Esophagus muscularis mucosa (tissue), 4 donors: ENCODE data around the gene ADAMTS17. TPM values are rescaled to one million over a fixed set of nuclear protein-coding genes. Genes with fewer than 3 reads are reported as not detected.

ENCODE experiments used
- DNase-seq: peaks from one replicate; pipeline ENCODE4 v3.0.0-alpha.2; 2017; ENCODE audit errors: extremely low spot score
- H3K27ac ChIP-seq, 4 donors: fragments of 200-600 bp; sonication (generic); replicated peaks in 1 of 4; 1 replicate in 3 of 4; 2 replicates in 1 of 4; pipeline ENCODE4 v1.5.1; 2016 to 2019; ENCODE audit warnings: mild to moderate bottlenecking in 1 of 4
- H3K27me3 ChIP-seq, 4 donors: fragments of 200-600 bp; sonication (generic); one replicate each; pipeline versions ENCODE4 v1.5.1 to v1.6.0; 2016 to 2019
- H3K36me3 ChIP-seq, 4 donors: fragments of 200-600 bp; sonication (generic); one replicate each; pipeline ENCODE4 v1.5.1; 2016 to 2019
- H3K4me1 ChIP-seq, 4 donors: fragments of 200-600 bp; sonication (generic); one replicate each; pipeline ENCODE4 v1.5.1; 2016 to 2019
- H3K4me3 ChIP-seq, 4 donors: fragments of 200-600 bp; sonication (generic); 1 replicate in 2 of 4; 2 replicates in 2 of 4; pipeline ENCODE4 v1.5.1; 2016 to 2019; ENCODE audit warnings: mild to moderate bottlenecking in 4 of 4, moderate library complexity in 1 of 4
- H3K9me3 ChIP-seq, 4 donors: fragments of 200-600 bp; sonication (generic); 1 replicate in 3 of 4; 2 replicates in 1 of 4; pipeline ENCODE4 v1.5.1; 2016 to 2019
- CTCF ChIP-seq, 3 experiments: fragments of 200-600 bp in 2 of 3; fragments of 450-650 bp in 1 of 3; sonication (generic) in 2 of 3; IDR thresholded peaks; one replicate each; pipeline ENCODE4 v1.5.1; 2017 to 2019; ENCODE audit warnings: antibody characterized with exemption in 3 of 3, mild to moderate bottlenecking in 2 of 3, moderate library complexity in 1 of 3
- EP300 ChIP-seq: sonication (generic); formaldehyde crosslinking; IDR thresholded peaks from one replicate; pipeline ENCODE4 v1.6.1; 2017; ENCODE audit warnings: antibody characterized with exemption
- POLR2A ChIP-seq: fragments of 450-650 bp; IDR thresholded peaks from one replicate; pipeline ENCODE4 v1.6.1; 2017; ENCODE audit warnings: antibody characterized with exemption, moderate library complexity, mild to moderate bottlenecking, low read depth
- POLR2AphosphoS5 ChIP-seq, 2 donors: sonication (generic); formaldehyde crosslinking; IDR thresholded peaks; one replicate each; pipeline ENCODE4 v1.6.1; 2017; ENCODE audit warnings: antibody characterized with exemption in 2 of 2
- WGBS: methylation state at CpG from one replicate; pipeline ENCODE4 v1.1.5; 2018; 5-methylcytosine and 5-hydroxymethylcytosine counted together
- intact Hi-C: fragments of 100-400 bp; cut with DNase I; formaldehyde crosslinking; loops from one replicate; pipeline ENCODE4 v1.15.1; 2023
- total RNA-seq, 4 donors: library from RNA; depleted of rRNA; stranded (reverse); fragments of >200 nt; gene quantifications; one replicate each; pipeline versions ENCODE4 v1.1.0 to v1.2.1, GENCODE V29; 2016

Gene ADAMTS17
- total RNA-seq, 4 donors from 2014 or later = 5.3 to 12.0 (median 6.6) TPM

GRCh38 chr15:100333236-100333635 is 8.5 kb downstream of the ADAMTS17 start:
- Histone ChIP-seq H3K27me3 (no peaks in the 10 kb centered on the region), H3K4me1 (peaks cover 0 to 11% (median 5%) of the 10 kb centered on the region in 4 donors), H3K4me3 (no peak overlapping the region), H3K27ac (no peak overlapping the region), H3K9me3 (no peaks in the 10 kb centered on the region), H3K36me3 (peaks cover 0 to 5% (median 1%) of the 10 kb centered on the region in 4 donors)
- intact Hi-C loops = loop anchor here (10.0 kb wide), 1 partner anchor 128 kb away; no protein-coding TSS in a partner anchor
- TF ChIP-seq EP300 = no peak
- TF ChIP-seq POLR2A = no peak
- TF ChIP-seq POLR2AphosphoS5 (IDR thresholded peaks at IDR 0.05) = no peak
- no peak for TF ChIP-seq CTCF (IDR thresholded peaks at IDR 0.05)
- peak; percentile 80 for DNase-seq
- 89% methylated on average over 7 of the region's 7 CpGs for WGBS

GRCh38 chr15:100332721-100333120 is 9.1 kb downstream of the ADAMTS17 start:
- Histone ChIP-seq H3K27ac (no peak overlapping the region), H3K4me3 (no peak overlapping the region), H3K9me3 (no peaks in the 10 kb centered on the region), H3K36me3 (peaks cover 0 to 5% (median 1%) of the 10 kb centered on the region in 4 donors), H3K27me3 (no peaks in the 10 kb centered on the region), H3K4me1 (peaks cover 0 to 11% (median 5%) of the 10 kb centered on the region in 4 donors)
- intact Hi-C loops = loop anchor here (10.0 kb wide), 1 partner anchor 128 kb away; no protein-coding TSS in a partner anchor
- no peak for TF ChIP-seq CTCF (IDR thresholded peaks at IDR 0.05)
- TF ChIP-seq POLR2AphosphoS5 (IDR thresholded peaks at IDR 0.05) = no peak
- no peak for TF ChIP-seq POLR2A
- TF ChIP-seq EP300 = no peak
- DNase-seq = no peak
- WGBS = 65% methylated on average over 6 of the region's 6 CpGs

GRCh38 chr15:100332231-100332630 is 9.5 kb downstream of the ADAMTS17 start:
- no peaks in the 10 kb centered on the region for H3K9me3 ChIP-seq
- WGBS = 90% methylated on average over 10 of the region's 13 CpGs
- peaks cover 0 to 11% (median 5%) of the 10 kb centered on the region in 4 donors for H3K4me1 ChIP-seq
- H3K36me3 ChIP-seq = peaks cover 0 to 5% (median 1%) of the 10 kb centered on the region in 4 donors
- intact Hi-C loops = loop anchor here (10.0 kb wide), 1 partner anchor 127 kb away; no protein-coding TSS in a partner anchor
- H3K4me3 ChIP-seq = no peak overlapping the region
- TF ChIP-seq POLR2AphosphoS5 (IDR thresholded peaks at IDR 0.05) (no peak), CTCF (IDR thresholded peaks at IDR 0.05) (no peak), EP300 (no peak), POLR2A (no peak)
- peak; percentile 81 for DNase-seq
- H3K27me3 ChIP-seq = no peaks in the 10 kb centered on the region
- no peak overlapping the region for H3K27ac ChIP-seq

GRCh38 chr15:100330629-100331215 is 11.1 kb downstream of the ADAMTS17 start:
- peaks cover 0 to 6% (median 2%) of the 10 kb centered on the region in 4 donors for H3K4me1 ChIP-seq
- no peak overlapping the region for H3K4me3 ChIP-seq
- WGBS = 85% methylated on average over 10 of the region's 12 CpGs
- H3K36me3 ChIP-seq = peaks cover 0 to 5% (median 1%) of the 10 kb centered on the region in 4 donors
- no peak overlapping the region for H3K27ac ChIP-seq
- no peak for DNase-seq
- TF ChIP-seq POLR2AphosphoS5 (IDR thresholded peaks at IDR 0.05) (no peak), POLR2A (no peak), CTCF (IDR thresholded peaks at IDR 0.05) (no peak), EP300 (no peak)
- H3K9me3 ChIP-seq = no peaks in the 10 kb centered on the region
- intact Hi-C loops = loop anchor here (10.0 kb wide), 1 partner anchor 126 kb away; no protein-coding TSS in a partner anchor
- no peaks in the 10 kb centered on the region for H3K27me3 ChIP-seq
